HK-2 (cell line): ENCODE measurements around the gene HEPHL1.
"Not testable (repeated sequence)": the region's sequence is repeated elsewhere in the genome, so short reads cannot be mapped to it uniquely, and the experiment has no call there.

Experiments used
- DNase-seq: peaks from one replicate; pipeline ENCODE4 v3.0.0-alpha.2; 2018; ENCODE audit not compliant: unreplicated experiment

HEPHL1 gene

GRCh38 chr11:94150056-94150455, 128.9 kb downstream of the HEPHL1 start:
- no peak for DNase-seq

GRCh38 chr11:94150704-94151685, 129.8 kb downstream of the HEPHL1 start:
- no peak for DNase-seq

DNA sequence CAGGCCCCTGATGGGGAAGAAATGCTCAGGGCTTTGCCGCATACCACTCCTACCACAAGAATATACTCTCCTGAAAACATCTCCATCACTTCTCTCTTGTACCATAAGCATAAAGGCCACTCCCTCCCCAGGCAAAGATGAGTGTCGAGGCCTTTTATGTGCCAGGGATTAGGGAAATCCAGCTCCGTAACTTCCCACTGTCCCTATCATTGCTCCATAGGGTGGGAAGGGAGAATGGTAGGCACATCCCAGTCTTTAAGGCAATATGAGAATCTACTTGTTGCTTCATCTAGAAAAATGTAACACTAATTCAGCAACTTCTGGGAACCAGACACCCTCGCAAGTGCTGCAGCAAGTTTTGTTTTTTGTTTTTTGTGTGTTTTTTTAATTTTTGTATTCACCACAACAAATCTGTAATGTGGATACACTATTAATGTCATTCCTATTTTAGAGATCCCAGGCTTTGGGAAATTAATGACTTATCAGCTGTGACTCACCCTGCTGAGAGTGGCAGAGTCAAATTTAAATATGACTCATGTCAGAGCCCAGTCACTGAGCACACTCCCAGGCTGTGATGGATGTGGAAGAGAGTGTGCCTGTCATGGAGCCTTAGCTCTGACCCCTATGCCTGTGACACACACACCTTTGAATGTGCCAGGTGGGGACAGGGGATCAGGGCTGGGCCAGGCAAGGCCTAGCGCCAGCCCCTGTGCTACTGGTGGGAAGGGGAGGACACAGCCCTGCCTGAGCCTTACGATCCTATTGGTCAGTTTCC, 130.9 kb downstream of the HEPHL1 start:
- DNase-seq, result peak; percentile 42

DNA sequence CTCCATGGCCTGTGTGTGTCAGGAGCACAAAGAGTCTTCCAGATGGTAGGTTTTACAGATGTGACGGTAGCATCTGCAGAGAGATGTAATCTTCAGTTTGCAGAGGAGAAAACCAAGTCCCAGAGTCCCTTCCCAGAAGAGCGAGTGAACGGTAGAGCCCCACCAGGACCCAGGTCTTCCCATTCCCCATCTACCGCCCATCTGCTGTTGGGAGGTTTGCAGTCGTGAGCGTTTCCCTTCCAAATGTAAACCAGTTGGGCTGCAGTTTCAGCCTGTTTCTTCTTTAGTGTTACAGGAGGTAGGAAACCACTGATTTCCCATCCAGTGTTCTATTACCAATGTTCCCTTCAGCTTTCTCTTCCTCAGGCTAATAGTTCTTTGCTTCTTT, 131.5 kb downstream of the HEPHL1 start:
- DNase-seq, result no peak

- DNase-seq, result no peak
These were observed 132.2 kb downstream of the HEPHL1 start for GRCh38 chr11:94153320-94153719.

- DNase-seq, result no peak
These were observed 133.1 kb downstream of the HEPHL1 start for GRCh38 chr11:94154095-94154856.

DNA sequence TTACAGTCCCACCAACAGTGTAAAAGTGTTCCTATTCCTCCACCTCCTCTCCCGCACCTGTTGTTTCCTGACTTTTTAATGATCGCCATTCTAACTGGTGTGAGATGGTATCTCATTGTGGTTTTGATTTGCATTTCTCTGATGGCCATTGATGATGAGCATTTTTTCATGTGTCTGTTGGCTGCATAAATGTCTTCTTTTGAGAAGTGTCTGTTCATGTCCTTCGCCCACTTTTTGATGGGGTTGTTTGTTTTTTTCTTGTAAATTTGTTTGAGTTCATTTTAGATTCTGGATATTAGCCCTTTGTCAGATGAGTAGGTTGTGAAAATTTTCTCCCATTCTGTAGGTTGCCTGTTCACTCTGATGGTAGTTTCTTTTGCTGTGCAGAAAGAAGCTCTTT, 136.2 kb downstream of the HEPHL1 start:
- not testable (repeated sequence) for DNase-seq
